Sigmoid colon (tissue), 7 donors: ENCODE results near the gene CSTB. TPM values are rescaled to one million over a fixed set of nuclear protein-coding genes. Genes with fewer than 3 reads are reported as not detected.

ENCODE experiments used
- DNase-seq: peaks from one replicate; pipeline ENCODE4 v3.0.0-alpha.2; 2019
- H3K27ac ChIP-seq, 4 donors: fragments of 200-600 bp; sonication (generic); one replicate each; pipeline ENCODE4 v1.5.1; 2016 to 2019; ENCODE audit warnings: mild to moderate bottlenecking in 1 of 4
- H3K27me3 ChIP-seq, 3 donors: fragments of 200-600 bp; sonication (generic); one replicate each; pipeline ENCODE4 v1.5.1; 2019; ENCODE audit warnings: mild to moderate bottlenecking in 1 of 3
- H3K36me3 ChIP-seq, 4 donors: fragments of 200-600 bp; sonication (generic); one replicate each; pipeline ENCODE4 v1.5.1; 2016 to 2019
- H3K4me1 ChIP-seq, 4 donors: fragments of 200-600 bp; sonication (generic); one replicate each; pipeline ENCODE4 v1.5.1; 2017 to 2019
- H3K4me3 ChIP-seq, 4 donors: fragments of 200-600 bp; sonication (generic); one replicate each; pipeline ENCODE4 v1.5.1; 2017 to 2019; ENCODE audit warnings: mild to moderate bottlenecking in 2 of 4, moderate library complexity in 1 of 4
- H3K9me3 ChIP-seq, 4 donors: fragments of 200-600 bp in 3 of 4; sonication (generic) in 3 of 4; one replicate each; pipeline versions ENCODE4 v1.5.1 to v1.6.1; 2013 to 2019
- CTCF ChIP-seq, 4 experiments: fragments of 450-650 bp in 3 of 4; fragments of 200-600 bp in 1 of 4; IDR thresholded peaks; one replicate each; pipeline ENCODE4 v1.5.1; 2016 to 2019; ENCODE audit warnings: antibody characterized with exemption in 4 of 4, mild to moderate bottlenecking in 3 of 4, moderate library complexity in 2 of 4
- EP300 ChIP-seq, 4 donors: sonication (generic); formaldehyde crosslinking; IDR thresholded peaks; one replicate each; pipeline ENCODE4 v1.6.1; 2017; ENCODE audit warnings: antibody characterized with exemption in 4 of 4
- POLR2A ChIP-seq, 2 donors: fragments of 450-650 bp; IDR thresholded peaks; one replicate each; pipeline ENCODE4 v1.6.1; 2016; ENCODE audit warnings: antibody characterized with exemption in 2 of 2, mild to moderate bottlenecking in 2 of 2, moderate library complexity in 2 of 2
- POLR2AphosphoS5 ChIP-seq, 4 donors: sonication (generic); formaldehyde crosslinking; IDR thresholded peaks; one replicate each; pipeline ENCODE4 v1.6.1; 2017; ENCODE audit warnings: antibody characterized with exemption in 4 of 4
- WGBS, 2 donors: extraction: QIAGEN DNeasy Blood & Tissue Kit; methylation state at CpG; one replicate each; pipeline ENCODE4 v1.1.7; 2013; 5-methylcytosine and 5-hydroxymethylcytosine counted together
- intact Hi-C: fragments of 100-400 bp; cut with DNase I; formaldehyde crosslinking; loops from one replicate; pipeline ENCODE4 v1.15.1; 2023
- polyA plus RNA-seq, 3 donors: library from polyadenylated mRNA; stranded (reverse); fragments of 200-250 nt; gene quantifications; one replicate each; pipeline ENCODE4 v1.2.3, GENCODE V29; 2013
- total RNA-seq, 4 donors: library from RNA; depleted of rRNA; stranded (reverse); fragments of >200 nt; gene quantifications; one replicate each; pipeline ENCODE4 v1.1.0, GENCODE V29; 2016
- donor health status: healthy with polysubstance abuse.
- donor health status: Bipolar disorder and iron deficiency.
- donor health status: healthy.

CSTB gene
- total and polyA plus RNA-seq, 7 donors: 7.1 to 167 (median 9.7) TPM

- Histone ChIP-seq H3K4me3 (no peak overlapping the region), H3K36me3 (no peaks in the 10 kb centered on the region), H3K27me3 (peaks cover 0 to 11% (median 0%) of the 10 kb centered on the region in 3 donors), H3K4me1 (no peaks in the 10 kb centered on the region), H3K27ac (no peak overlapping the region), H3K9me3 (no peaks in the 10 kb centered on the region)
- TF ChIP-seq CTCF (IDR thresholded peaks at IDR 0.05): no peak
- TF ChIP-seq POLR2AphosphoS5 (IDR thresholded peaks at IDR 0.05): no peak
- TF ChIP-seq POLR2A (IDR thresholded peaks at IDR 0.05): no peak
- TF ChIP-seq EP300 (IDR thresholded peaks at IDR 0.05): no peak
- no peak for DNase-seq
- intact Hi-C loops: no loop called here
- 77 to 80% methylated on average over 14 of the region's 14 CpGs for WGBS, 2 donors
These were observed 40.5 kb upstream of the CSTB start for GRCh38 chr21:43816611-43817071.

- Histone ChIP-seq H3K4me3 (no peak overlapping the region), H3K27me3 (peaks cover 0 to 11% (median 0%) of the 10 kb centered on the region in 3 donors), H3K4me1 (peaks cover 0 to 6% (median 4%) of the 10 kb centered on the region in 4 donors), H3K36me3 (no peaks in the 10 kb centered on the region), H3K27ac (no peak overlapping the region), H3K9me3 (no peaks in the 10 kb centered on the region)
- intact Hi-C loops: no loop called here
- DNase-seq: no peak
- WGBS, 2 donors: 91% methylated on average over 15 of the region's 15 CpGs
- TF ChIP-seq CTCF (IDR thresholded peaks at IDR 0.05) (no peak), EP300 (IDR thresholded peaks at IDR 0.05) (no peak), POLR2AphosphoS5 (IDR thresholded peaks at IDR 0.05) (no peak), POLR2A (IDR thresholded peaks at IDR 0.05) (no peak)
These were observed 39.9 kb upstream of the CSTB start for GRCh38 chr21:43815991-43816390.

GRCh38 chr21:43815107-43815613 lies 39.1 kb upstream of the CSTB start:
- TF ChIP-seq EP300 (IDR thresholded peaks at IDR 0.05) (no peak), POLR2AphosphoS5 (IDR thresholded peaks at IDR 0.05) (no peak), CTCF (IDR thresholded peaks at IDR 0.05) (no peak), POLR2A (IDR thresholded peaks at IDR 0.05) (no peak)
- Histone ChIP-seq H3K27ac (no peak overlapping the region), H3K4me1 (peaks cover 0 to 10% (median 9%) of the 10 kb centered on the region in 4 donors), H3K36me3 (no peaks in the 10 kb centered on the region), H3K27me3 (peaks cover 0 to 11% (median 0%) of the 10 kb centered on the region in 3 donors), H3K9me3 (no peaks in the 10 kb centered on the region), H3K4me3 (no peak overlapping the region)
- WGBS, 2 donors: 8 to 26% methylated on average over 24 to 25 of the region's 27 CpGs
- intact Hi-C loops: no loop called here
- DNase-seq: no peak

GRCh38 chr21:43814215-43815106 lies 38.4 kb upstream of the CSTB start:
- no peaks in the 10 kb centered on the region for H3K36me3 ChIP-seq
- 62 to 73% methylated on average over 28 of the region's 28 CpGs for WGBS, 2 donors
- no peaks in the 10 kb centered on the region for H3K9me3 ChIP-seq
- peaks cover 0 to 11% (median 0%) of the 10 kb centered on the region in 3 donors for H3K27me3 ChIP-seq
- intact Hi-C loops: no loop called here
- H3K4me3 ChIP-seq: no peak overlapping the region
- H3K4me1 ChIP-seq: peaks cover 0 to 10% (median 9%) of the 10 kb centered on the region in 4 donors
- TF ChIP-seq POLR2A (IDR thresholded peaks at IDR 0.05) (no peak), EP300 (IDR thresholded peaks at IDR 0.05) (no peak), CTCF (IDR thresholded peaks at IDR 0.05) (no peak), POLR2AphosphoS5 (IDR thresholded peaks at IDR 0.05) (no peak)
- DNase-seq: no peak
- no peak overlapping the region for H3K27ac ChIP-seq
